ENCODE measurements around the gene CRIM1.

DNA sequence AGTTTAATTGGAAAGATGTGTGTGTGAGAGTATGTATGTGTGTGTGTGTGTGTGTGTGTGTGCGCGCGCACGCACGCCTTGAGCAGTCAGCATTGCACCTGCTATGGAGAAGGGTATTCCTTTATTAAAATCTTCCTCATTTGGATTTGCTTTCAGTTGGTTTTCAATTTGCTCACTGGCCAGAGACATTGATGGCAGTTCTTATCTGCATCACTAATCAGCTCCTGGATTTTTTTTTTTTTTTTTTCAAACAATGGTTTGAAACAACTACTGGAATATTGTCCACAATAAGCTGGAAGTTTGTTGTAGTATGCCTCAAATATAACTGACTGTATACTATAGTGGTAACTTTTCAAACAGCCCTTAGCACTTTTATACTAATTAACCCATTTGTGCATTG, 194.4 kb downstream of the CRIM1 start:
- TF ChIP-seq, protein P1, sequence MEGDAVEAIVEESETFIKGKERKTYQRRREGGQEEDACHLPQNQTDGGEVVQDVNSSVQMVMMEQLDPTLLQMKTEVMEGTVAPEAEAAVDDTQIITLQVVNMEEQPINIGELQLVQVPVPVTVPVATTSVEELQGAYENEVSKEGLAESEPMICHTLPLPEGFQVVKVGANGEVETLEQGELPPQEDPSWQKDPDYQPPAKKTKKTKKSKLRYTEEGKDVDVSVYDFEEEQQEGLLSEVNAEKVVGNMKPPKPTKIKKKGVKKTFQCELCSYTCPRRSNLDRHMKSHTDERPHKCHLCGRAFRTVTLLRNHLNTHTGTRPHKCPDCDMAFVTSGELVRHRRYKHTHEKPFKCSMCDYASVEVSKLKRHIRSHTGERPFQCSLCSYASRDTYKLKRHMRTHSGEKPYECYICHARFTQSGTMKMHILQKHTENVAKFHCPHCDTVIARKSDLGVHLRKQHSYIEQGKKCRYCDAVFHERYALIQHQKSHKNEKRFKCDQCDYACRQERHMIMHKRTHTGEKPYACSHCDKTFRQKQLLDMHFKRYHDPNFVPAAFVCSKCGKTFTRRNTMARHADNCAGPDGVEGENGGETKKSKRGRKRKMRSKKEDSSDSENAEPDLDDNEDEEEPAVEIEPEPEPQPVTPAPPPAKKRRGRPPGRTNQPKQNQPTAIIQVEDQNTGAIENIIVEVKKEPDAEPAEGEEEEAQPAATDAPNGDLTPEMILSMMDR (conservative IDR thresholded peaks at IDR 0.05; ENCODE audit: low read depth in 2 of 2): no peak
- TF ChIP-seq POLR2AphosphoS5 (IDR thresholded peaks at IDR 0.05; ENCODE audit: low read depth) (no peak), EZH2phosphoT487 (IDR thresholded peaks at IDR 0.05; ENCODE audit: unreplicated experiment) (no peak), EZH2 (IDR thresholded peaks at IDR 0.05; ENCODE audit: low read depth, unreplicated experiment) (no peak), NANOG (IDR thresholded peaks at IDR 0.05; ENCODE audit: borderline replicate concordance) (no peak)
- TF ChIP-seq, protein P2, sequence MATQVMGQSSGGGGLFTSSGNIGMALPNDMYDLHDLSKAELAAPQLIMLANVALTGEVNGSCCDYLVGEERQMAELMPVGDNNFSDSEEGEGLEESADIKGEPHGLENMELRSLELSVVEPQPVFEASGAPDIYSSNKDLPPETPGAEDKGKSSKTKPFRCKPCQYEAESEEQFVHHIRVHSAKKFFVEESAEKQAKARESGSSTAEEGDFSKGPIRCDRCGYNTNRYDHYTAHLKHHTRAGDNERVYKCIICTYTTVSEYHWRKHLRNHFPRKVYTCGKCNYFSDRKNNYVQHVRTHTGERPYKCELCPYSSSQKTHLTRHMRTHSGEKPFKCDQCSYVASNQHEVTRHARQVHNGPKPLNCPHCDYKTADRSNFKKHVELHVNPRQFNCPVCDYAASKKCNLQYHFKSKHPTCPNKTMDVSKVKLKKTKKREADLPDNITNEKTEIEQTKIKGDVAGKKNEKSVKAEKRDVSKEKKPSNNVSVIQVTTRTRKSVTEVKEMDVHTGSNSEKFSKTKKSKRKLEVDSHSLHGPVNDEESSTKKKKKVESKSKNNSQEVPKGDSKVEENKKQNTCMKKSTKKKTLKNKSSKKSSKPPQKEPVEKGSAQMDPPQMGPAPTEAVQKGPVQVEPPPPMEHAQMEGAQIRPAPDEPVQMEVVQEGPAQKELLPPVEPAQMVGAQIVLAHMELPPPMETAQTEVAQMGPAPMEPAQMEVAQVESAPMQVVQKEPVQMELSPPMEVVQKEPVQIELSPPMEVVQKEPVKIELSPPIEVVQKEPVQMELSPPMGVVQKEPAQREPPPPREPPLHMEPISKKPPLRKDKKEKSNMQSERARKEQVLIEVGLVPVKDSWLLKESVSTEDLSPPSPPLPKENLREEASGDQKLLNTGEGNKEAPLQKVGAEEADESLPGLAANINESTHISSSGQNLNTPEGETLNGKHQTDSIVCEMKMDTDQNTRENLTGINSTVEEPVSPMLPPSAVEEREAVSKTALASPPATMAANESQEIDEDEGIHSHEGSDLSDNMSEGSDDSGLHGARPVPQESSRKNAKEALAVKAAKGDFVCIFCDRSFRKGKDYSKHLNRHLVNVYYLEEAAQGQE (IDR thresholded peaks at IDR 0.05; ENCODE audit: unreplicated experiment): no peak
